IPS-11a (cell line): ENCODE measurements around the gene MS4A8.

Experiments
- H3K4me3 ChIP-seq: one replicate; pipeline ENCODE4 v1.5.1; 2013; ENCODE audit warnings: low read depth, low read length, control low read depth

MS4A8 gene

GRCh38 chr11:60762851-60763691 is 63.7 kb downstream of the MS4A8 start:
- H3K4me3 ChIP-seq, result no peak overlapping the region

GRCh38 chr11:60763692-60764369 is 64.4 kb downstream of the MS4A8 start:
- no peak overlapping the region for H3K4me3 ChIP-seq

GRCh38 chr11:60764879-60765278 is 65.5 kb downstream of the MS4A8 start:
- no peak overlapping the region for H3K4me3 ChIP-seq

- no peak overlapping the region for H3K4me3 ChIP-seq
These were observed 65.9 kb downstream of the MS4A8 start for GRCh38 chr11:60765355-60765754.
